HTR-8/SVneo (cell line): ENCODE results near the gene GSTT2B.
"Not testable (repeated sequence)": the region's sequence is repeated elsewhere in the genome, so short reads cannot be mapped to it uniquely, and the experiment has no call there.

ENCODE experiments used
- DNase-seq: peaks from one replicate; pipeline ENCODE4 v3.0.0; 2011; ENCODE audit warnings: low spot score, mixed read lengths; ENCODE audit not compliant: insufficient read length
- FAIRE-seq: peaks from 2 replicates; lab custom pipeline; 2011; peaks lifted over from hg19 to GRCh38; lab: Jason Lieb, UNC

The GSTT2B gene

GRCh38 chr22:23952794-23953405 lies 8.1 kb downstream of the GSTT2B start:
- not testable (repeated sequence) for DNase-seq, FAIRE-seq

GRCh38 chr22:23951383-23951782 lies 9.6 kb downstream of the GSTT2B start:
- FAIRE-seq, DNase-seq: not testable (repeated sequence)

DNA sequence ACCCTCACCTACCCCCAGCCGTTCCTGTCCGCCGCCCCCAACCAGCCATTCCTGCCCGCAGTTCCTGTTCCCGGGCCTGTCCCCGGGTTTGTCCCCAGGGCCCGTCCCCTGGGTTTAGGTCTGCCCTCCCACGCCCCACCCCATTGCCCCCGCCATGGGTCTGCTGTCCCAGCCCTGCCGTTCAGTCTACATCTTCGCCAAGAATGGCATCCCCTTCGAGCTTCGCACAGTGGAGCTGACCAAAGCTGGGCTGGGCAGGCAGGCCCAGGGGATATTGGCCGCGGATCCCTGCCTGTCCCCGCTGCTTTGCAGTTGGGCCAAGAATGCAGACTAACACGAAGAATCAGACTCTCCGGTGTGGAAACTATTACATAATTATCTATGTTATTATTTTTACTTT lies 11.2 kb downstream of the GSTT2B start:
- not testable (repeated sequence) for FAIRE-seq, DNase-seq

DNA sequence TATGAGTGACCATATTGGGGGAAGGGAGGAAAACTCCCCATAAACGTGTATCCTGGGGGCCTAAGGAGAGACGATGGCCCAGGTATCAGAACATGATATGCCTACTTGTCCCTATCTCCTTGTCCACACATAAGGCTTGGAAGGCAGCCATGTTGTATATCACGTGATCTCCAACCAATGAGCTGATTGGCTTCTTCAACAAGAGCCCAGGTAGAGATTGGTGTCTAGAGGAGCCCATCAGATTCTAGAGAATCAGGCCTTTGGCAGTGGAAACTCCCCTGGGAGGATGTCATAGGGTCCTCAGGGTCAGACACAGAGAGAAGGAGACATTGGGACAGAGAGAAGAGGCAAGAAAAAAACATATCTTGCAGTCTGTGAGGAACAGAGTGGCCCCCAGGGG lies 13.6 kb downstream of the GSTT2B start:
- DNase-seq, FAIRE-seq: not testable (repeated sequence)

DNA sequence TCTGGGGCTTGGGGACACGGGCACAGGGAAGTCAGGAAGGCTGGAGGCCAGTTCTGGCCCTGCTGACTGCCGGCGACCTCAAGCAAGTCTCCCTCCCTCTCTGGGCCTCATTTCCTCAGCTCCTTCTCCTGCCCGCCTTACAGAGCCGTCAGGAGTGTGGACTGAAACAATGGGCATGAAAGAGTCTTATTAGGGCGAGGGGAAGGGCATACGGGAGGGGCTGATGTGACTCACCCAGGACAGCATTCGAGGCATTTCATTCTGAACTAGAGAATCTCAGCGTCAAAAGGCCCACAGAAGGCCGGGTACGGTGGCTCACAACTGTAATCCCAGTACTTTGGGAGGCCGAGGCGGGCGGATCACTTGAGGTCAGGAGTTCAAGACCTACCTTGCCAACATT lies 20.8 kb downstream of the GSTT2B start:
- not testable (repeated sequence) for FAIRE-seq, DNase-seq

DNA sequence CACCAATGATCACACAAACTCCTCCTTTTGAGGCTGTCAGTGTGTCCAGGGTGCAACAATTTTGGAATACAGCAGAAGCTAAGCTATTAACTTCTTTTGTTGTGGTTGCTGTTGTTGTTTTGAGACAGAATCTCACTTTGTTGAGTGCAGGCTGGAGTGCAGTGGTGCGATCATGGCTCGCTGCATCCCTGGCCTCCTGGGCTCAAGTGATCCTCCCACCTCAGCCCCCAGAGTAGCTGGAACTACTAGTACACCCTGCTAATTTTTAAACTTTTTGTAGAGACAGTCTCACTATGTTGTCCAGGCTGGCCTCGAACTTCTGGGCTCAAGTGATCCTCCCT lies 22.0 kb downstream of the GSTT2B start:
- FAIRE-seq (no peak), DNase-seq (no peak)

DNA sequence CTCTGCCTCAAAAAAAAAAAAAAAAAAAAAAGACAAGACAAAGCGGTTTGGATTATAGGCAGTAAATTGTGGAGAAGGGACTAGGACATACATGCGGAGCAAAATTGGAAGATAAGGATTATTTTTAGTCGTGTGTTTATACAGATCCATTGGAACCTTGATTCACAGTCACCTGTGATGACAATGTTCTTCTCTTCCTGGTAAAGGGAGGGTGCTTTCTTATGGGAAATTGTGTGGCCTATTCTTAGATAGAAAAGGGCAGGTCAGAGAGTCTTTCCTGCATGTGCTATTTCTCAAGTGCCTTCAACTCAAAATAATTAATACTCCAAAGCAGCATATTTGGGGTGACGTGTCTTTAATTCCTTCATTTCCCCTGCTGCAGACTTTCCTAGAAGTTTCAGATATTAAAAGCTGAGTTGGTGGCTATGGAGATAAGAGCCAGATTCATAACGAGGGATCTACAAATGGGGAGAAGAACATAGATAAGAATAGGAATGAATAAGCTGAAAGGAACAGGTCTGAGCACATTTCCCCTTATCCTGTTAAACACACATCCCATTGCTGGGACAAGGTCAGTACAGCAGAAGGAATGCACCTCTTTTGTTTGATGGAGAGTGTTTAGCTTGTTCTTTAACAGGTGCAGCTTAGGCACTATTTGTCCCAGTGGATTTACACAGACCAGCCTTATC lies 22.5 kb downstream of the GSTT2B start:
- FAIRE-seq (no peak), DNase-seq (no peak)

DNA sequence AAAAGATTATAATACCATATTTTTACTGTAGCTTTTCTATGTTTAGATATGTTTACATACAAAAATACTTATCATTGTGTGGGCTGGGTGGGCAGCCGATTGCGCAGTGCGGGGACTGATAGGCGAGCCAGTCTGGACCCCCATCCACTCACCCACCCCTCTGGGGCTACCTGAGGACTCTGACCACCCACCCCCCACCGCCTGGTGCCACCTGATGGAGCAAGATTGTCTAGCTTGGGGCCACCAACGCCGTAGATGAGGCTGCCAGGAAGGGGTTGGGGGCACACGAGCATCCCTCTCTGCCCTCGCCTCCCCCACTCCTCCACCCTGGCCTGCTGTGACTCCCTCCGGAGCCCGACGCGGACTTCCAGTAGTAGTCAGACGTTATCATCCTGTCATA lies 34.4 kb downstream of the GSTT2B start:
- FAIRE-seq (no peak), DNase-seq (no peak)

GRCh38 chr22:23925020-23925606 lies 35.9 kb downstream of the GSTT2B start:
- no peak for FAIRE-seq
- DNase-seq = no peak

DNA sequence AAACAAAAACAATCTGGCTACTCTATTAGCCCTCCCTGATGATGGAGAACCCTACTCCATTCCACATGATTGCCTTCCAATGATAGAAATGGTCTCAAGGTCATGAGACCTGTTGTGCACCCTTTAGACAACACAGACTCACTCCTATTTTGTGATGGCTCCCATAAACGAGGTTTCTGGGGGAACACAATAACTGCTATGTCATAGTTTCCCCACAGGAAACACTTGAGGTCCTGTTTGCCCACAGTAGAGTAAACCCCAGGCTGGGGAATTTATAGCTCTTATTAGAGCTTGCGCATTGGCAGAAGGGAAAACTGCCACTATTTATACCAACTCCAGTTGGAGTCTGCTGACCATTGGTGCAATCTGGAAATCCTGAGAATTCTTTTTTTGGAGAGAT lies 38.1 kb downstream of the GSTT2B start:
- FAIRE-seq = no peak
- no peak for DNase-seq

DNA sequence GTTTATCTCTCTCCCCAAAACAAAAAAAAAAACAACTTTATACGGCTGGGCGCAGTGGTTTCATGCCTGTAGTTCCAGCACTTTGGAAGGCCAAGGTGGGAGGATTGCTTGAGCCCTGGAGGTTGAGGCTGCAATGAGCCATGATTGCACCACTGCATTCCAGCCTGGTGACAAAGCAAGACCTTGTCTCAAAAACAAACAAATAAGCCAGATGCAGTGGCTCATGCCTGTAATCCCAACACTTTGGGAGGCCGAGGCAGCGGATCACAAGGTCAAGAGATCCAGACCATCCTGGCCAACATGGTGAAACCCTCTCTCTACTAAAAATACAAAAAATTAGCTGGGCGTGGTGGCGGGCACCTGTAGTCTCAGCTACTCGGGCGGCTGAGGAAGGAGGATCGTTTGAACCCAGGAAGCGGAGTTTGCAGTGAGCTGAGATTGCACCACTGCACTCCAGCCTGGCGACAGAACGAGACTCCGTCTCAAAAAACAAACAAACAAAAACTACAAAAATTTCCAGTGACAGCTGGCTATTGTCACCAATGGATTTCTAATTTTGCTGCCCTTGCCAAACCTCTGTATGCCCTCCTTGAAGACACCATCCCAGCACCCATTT lies 39.3 kb downstream of the GSTT2B start:
- not testable (repeated sequence) for FAIRE-seq

GRCh38 chr22:23920267-23920611 lies 40.8 kb downstream of the GSTT2B start:
- FAIRE-seq, DNase-seq: not testable (repeated sequence)

More for the DNA sequence above, 39.3 kb downstream of the GSTT2B start:
- not testable (repeated sequence) for DNase-seq

DNA sequence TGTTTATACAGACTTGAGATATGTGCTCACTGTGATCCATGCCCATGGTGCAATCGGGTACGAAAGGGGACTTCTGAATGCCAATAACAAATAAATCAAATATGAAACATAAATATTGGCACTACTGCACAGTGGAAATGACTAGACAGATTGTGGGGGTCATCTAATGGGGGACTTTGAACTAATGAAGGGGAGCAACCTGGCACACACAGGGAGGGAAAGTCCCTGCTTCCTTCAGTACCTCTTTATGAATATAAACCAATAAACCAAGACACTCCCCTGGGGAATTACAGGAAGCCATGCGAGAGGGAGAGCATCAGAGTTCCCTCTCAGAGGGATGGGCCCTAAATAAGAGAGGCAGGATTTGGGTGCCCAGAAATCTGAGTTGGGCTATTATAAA lies 45.7 kb downstream of the GSTT2B start:
- DNase-seq (no peak), FAIRE-seq (no peak)

- FAIRE-seq = peak; percentile 83
- peak; percentile 94 for DNase-seq
Observed at GRCh38 chr22:23913661-23914353, 47.2 kb downstream of the GSTT2B start.

GRCh38 chr22:23913306-23913660 lies 47.7 kb downstream of the GSTT2B start:
- no peak for DNase-seq
- no peak for FAIRE-seq

DNA sequence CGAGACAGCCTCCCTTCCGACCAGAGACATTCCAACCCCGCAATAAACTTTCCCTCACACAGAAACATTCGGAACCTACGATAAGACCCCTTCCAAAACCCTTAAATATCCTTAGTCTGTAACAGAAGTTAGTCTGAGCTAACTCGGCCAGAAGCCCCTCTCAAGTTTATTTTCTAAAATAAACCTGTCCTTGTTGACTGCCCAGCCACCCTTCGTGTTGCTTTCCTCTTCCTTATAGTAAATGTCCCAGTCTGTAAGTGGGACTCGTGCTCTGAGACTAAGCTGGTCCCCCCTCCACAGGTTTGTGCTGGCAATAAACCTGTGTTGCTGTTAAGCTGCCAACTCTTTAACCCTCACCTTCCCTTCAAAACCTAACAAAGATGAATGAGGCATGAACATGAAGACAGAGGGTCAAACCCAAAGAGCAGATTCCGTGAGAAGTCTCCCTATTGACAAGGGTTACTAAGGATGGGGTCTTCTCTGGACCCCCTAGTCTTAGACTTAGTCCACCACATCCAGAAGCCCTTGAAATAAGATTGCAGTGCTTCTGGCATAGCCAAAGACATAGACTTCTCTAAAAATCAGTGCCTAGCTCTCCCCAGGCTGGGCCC lies 48.6 kb downstream of the GSTT2B start:
- DNase-seq (no peak), FAIRE-seq (no peak)

DNA sequence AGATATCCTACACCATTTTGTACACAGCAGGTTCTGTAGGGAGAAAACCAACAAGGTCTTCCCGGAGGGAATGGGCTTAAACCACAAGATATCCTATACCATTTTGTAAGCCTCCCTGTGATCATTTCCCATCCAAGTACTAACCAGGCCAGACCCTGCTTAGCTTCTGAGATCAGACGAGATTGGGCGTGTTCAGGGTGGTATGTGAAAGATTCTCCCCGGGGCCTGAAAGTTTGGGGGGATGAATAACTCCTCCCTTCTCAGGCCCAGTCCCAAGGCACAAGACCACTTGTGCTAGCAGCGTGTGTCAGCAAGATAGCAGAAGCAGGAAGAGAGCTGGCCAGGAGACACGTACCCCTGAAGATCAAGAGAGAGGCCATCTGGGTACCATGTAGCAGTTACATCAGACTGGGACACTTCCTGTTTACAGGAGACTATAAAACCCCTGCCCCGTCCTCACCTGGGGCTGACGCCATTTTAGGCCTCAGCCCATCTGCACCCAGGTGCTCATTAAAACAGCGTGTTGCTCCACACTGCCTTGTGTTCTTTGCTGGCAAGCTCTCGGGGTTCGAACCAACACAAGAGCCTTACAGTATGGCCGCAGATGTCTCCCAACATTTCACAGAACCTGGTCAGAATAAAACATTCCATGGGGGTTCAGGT lies 49.5 kb downstream of the GSTT2B start:
- DNase-seq = no peak
- FAIRE-seq = no peak

- no peak for DNase-seq
- no peak for FAIRE-seq
Observed at GRCh38 chr22:23910496-23911190, 50.4 kb downstream of the GSTT2B start.

- no peak for FAIRE-seq
Observed at GRCh38 chr22:23909296-23909898, 51.6 kb downstream of the GSTT2B start.

More at GRCh38 chr22:23909296-23909898, 51.6 kb downstream of the GSTT2B start:
- no peak for DNase-seq
